GM08714 (cell line): ENCODE measurements around the gene THBD.

Source experiments
- H3K4me3 ChIP-seq: fragments of 200-500 bp; sonication (Bioruptor generic); 2 replicates; pipeline ENCODE4 v1.5.1; 2014; ENCODE audit warnings: mild to moderate bottlenecking, low read length, inconsistent platforms
- ZNF274 ChIP-seq: IDR thresholded peaks from 2 replicates; pipeline ENCODE4 v1.6.1; 2012; ENCODE audit warnings: mild to moderate bottlenecking, low read depth, low read length

The THBD gene

DNA sequence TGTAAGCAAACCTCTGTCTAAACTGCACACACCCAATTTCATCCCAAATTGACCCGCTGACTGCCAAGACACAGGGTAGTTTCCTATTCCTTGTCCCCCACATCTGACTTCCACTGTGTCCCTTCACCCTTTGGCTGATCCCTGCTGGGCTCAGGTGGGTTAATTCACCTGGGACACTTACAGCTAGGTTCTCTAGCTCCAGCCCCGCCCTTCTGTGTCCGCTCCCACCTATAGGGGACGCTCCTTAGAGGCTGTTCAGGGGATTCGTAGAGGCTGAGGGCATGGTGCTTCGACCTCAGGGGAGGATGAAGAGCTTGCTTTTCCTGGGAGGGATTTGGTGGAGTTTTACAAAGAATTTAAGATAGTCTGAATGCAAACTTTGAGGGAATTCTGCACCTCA is 40.7 kb upstream of the THBD start:
- TF ChIP-seq ZNF274: no peak
- H3K4me3 ChIP-seq: no peak overlapping the region

DNA sequence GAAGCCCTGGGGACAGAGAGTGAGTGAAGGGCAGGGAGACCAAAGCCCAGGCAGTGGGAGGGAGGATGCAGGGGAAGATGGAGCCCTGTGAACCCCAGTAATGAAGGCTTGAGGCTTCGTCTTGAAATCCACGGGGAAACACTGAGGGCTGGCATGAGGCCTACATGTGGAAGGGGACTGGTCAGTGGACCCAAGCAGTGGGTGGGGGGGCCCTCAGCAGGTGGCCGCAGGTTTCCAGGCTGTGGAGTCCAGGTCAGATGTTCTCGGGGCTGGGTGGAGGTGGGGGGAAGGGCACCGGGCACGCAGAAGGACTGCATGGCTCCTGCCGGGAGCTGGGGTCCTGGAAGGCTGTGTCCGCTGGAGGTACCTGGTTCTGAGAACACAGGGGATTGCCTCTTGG is 39.4 kb upstream of the THBD start:
- no peak for TF ChIP-seq ZNF274
- H3K4me3 ChIP-seq: no peak overlapping the region

DNA sequence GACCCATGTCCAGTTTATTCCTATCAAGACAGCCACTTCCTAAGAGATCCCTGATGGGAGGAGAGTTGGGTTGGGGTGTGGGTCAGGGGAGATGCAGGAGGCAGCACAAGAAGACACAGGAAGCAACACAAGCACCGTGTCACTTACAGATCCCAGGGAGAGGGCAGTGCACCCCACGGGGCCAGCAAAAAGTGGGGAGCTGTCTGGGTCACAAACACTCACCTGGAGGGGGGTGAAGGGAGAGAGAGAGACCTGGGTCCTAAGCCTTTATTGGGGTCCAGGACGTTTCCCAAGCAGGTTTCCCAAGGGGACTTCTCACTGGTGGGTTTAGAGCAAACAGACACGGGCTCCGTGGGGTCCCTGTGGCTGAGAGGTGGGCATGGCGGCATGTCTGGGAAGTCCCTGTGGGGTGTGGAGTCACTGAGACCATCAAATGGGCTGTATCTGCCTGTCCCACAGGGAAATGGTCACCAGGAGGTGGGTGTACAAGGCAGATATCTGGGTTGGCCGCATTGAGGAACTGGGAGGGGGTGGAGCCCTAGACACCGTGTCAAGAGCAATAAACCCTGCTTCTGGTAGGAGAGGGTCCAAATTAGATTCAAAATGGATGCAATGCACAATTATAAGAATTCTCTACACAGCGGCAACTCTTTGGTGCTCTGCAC is 38.2 kb upstream of the THBD start:
- TF ChIP-seq ZNF274: no peak
- H3K4me3 ChIP-seq: no peak overlapping the region

DNA sequence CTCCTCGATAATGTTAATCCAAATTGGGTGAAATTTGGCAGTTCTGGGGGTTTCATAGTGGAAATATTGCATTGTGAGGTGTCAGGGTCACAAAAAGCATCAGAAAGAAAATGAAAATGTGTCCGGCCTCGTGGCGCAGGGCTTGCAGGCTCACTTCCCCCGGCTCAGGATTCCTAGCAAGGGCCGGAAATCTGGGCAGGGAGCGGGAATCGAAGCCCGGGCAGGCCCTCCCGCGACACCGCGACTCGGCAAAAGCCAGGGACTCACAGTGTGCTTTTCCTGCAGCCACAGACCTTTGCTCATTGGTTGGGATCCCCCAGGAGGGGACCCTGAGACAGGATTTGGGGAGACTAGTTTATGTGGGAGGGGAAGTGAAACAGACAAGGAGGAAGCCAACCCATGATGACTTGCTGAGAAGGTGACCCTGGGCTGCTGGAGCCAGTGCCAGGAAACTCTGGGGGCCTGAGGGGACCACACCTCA is 37.5 kb upstream of the THBD start:
- H3K4me3 ChIP-seq: no peak overlapping the region
- TF ChIP-seq ZNF274: no peak

DNA sequence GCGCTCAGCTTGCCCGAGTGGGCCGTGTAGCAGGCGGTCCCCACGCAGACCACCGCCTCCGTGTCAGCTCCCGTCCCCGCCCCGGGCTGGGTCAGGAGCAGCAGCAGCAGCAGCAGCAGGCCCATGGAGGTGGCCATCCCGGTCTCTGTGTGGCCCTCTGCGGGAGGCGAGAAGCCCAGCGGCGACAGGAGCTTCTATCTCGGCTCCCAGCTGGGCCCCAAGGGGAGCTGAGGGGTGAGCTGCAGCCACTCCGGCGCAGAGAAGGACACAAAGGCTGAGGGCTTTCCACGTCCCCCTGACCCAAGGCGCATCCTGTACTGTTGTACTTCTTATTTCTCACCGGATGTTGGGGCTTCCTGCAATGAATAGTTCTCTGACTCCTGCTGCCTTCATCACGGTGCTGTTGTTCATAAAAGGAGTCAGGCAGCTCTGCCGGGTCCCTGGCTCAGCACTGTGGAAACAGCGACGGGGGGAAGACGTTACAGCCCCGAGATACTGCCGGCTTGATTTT is 36.6 kb upstream of the THBD start, which contains the start of gene CD93:
CD93 (minus strand) TSS at position 269 of the 511 bp plus-strand sequence; CDS start at position 137, 132 bp downstream.
- TF ChIP-seq ZNF274: no peak
- H3K4me3 ChIP-seq: no peak within 1 kb of the TSS

DNA sequence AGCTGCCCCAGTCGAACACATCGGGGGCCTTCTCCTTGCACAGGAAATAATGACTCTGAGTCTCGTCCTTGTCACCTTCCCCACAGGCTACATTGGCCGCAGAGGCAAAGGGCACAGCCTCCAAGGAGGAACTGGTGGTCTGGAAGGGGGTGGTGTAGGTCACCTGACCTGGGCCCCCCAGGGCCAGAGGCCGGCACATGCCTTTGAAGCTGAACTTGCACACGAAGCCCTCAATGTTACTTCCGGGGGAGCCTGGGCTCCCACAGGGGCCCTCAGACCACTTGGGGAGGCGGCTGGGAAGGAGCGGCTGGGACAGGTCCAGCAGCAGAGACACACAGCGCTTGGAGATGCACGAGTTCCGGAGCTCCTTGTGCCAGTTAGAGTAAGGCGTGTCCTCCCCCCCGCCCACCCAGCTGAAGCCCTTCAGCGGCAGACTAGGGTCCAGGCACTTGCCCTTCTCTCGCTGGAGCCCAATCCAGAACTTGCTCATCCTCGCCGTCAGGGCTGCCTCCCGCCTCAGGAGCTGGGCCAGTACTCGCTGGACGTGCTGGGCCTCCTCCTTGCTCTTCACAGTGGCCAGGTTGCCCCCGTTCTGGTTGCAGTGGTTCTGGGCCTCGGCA is 36.1 kb upstream of the THBD start:
- no peak for TF ChIP-seq ZNF274
- no peak overlapping the region for H3K4me3 ChIP-seq

DNA sequence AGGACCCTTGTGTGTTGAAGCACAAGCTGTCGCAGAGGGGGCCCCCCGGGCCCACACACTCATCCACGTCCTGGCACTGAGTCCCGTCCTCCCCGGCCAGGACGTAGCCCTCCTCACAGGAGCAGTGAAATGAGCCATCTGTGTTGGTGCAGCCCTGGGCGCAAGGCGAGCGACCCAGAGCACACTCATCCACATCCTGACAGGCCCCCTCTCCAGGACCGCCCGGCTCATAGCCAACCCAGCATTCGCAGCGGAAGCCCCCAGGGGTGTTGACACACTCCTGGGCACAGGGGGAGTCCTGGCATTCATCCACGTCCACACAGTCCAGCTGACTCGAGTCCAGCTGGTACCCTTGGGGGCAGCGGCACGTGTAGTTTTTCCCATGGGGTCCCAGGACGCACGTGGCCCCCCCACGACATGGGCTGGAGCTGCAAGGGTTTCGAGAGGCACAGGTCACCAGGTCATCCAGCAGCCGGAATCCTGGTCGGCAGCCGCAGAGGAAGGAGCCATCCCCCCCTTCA is 35.4 kb upstream of the THBD start:
- TF ChIP-seq ZNF274: no peak

DNA sequence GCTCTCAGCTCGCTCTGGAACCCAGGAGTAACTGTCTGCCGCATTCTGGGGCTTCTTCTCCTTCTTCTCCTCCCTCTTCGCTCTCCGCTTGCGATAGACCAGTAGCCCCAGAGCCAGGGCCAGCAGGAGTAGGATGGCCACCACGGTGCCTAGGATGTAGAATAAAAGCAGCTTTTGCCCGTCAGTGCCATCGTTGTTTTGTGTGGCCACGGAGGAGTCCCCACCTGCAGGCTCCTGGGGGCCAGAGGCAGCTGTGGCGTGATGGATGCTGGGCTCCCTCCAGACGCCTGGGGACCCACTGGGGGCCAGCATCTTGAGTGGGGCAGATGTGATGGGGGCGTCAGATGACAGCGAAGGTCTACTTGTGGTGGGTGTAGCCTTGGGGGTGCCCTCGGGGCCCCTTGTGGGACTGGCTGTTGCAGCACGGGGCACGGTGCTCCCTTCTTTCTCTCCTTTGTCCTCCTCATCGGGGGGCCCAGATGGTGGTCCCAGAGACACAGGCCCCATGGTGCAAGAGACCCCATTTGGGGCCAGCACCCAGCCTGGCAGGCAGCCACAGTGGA is 34.9 kb upstream of the THBD start:
- H3K4me3 ChIP-seq: no peak overlapping the region
- no peak for TF ChIP-seq ZNF274

More for the DNA sequence above, 35.4 kb upstream of the THBD start:
- H3K4me3 ChIP-seq: no peak overlapping the region

DNA sequence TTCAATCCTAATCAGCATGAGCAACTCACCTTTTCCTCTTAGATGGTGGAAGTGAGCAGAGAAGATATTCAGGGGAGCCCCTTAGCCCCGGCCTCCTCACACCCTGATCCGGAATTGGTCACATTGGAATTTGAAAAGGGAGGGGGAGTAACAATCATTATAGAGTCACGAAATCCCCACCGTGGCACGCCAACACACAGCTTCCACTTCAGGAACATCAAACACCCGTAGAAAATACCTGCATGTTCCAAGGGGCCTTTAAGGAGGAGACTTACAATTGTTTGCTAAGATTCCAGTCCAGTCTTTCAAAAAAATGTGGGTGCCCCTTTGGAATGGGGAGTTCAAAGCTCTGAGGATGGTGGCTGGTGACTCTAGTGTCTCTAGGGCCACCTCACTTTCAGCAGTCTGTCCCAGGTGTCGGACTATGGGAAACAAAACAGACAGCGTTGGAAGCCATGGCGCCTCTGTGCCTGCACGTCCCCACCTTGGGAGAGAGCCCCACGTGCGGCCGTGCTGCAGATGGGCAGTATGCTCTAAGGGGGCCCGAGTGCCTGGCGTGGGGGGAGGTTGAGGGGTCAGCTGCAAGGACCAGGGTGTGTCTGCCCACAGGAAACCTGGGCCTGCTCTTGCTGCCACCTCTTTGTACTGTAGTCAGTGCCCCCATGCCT is 34.2 kb upstream of the THBD start:
- no peak overlapping the region for H3K4me3 ChIP-seq
- TF ChIP-seq ZNF274: no peak

DNA sequence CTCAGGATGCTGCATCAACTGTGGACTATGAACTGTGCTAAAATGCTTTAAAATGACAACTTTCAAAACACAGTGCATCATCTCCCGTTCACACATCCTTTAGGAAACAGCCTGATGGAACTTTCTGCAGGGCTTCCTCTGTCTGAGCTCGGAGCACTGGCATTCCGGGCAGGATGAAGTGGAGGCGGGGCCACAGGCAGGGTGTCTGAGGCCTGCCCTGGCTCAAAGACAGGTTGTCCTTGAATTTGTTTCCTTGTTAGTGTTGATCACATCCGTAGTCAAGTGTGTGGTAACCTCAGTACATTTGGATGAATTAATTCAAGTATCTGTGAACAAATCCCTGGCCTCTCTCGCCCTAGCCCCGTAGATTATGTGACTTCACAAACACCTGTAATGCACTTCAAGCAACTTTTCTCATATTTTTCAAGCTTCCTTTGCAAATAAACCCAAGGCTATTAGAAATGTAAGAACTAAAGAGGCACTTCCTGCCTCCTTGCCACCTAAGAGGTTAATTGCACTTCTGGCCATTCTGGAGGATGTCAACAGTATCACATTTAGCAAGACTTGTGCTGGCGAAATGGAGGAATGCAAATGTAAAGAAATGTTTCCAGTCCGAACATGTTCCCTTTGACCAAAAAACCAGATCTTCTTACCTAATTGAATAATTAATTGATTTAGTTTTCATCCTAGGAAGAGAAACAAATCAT is 33.5 kb upstream of the THBD start:
- H3K4me3 ChIP-seq: no peak overlapping the region

DNA sequence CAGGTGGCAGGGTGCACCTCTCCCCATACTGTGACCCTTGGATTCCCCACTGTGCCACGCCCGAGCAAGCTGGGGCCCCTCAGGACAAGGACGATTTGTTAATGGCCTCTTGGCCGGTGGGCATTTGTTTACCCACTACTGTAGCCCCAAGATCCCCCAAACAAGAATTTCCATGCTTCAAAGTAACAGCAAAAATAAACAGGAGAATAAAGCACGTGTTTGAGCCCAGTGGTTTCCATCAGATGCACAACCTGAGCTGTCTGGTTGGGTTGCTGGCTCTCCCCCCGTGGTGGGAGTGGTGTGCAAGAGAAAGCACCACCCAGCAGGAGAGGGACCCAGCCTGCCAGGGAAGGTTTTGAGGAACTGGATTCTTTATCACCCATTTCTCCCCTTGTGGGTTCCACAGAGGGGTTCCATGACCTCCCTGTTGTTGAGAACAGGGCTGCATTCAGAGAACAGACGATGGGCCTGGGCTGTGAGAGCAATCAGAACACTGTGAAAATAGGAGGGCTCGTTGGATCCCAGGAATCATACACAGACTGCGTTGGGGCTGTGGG is 31.9 kb upstream of the THBD start:
- no peak overlapping the region for H3K4me3 ChIP-seq
- no peak for TF ChIP-seq ZNF274

More for the DNA sequence above, 33.5 kb upstream of the THBD start:
- TF ChIP-seq ZNF274: no peak

DNA sequence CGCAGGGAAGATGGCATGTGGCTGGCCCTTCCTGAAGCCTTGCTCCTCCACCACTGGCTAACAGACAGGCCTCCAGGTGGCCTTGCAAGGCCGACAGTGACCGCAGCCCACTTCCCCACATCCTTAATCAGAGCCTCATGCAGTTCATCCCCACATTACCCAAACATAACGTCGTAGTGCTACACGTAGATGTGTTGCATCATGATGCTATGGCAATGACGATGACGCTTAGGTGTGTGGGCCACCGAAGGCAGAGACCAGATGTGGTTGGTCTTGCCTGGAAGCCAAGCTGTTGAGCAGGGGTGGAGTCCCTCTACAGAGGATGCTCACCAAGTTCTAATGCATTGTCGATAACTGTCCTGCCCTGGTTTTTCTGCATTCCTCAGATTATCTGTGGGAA is 31.0 kb upstream of the THBD start:
- H3K4me3 ChIP-seq: no peak overlapping the region
- no peak for TF ChIP-seq ZNF274

DNA sequence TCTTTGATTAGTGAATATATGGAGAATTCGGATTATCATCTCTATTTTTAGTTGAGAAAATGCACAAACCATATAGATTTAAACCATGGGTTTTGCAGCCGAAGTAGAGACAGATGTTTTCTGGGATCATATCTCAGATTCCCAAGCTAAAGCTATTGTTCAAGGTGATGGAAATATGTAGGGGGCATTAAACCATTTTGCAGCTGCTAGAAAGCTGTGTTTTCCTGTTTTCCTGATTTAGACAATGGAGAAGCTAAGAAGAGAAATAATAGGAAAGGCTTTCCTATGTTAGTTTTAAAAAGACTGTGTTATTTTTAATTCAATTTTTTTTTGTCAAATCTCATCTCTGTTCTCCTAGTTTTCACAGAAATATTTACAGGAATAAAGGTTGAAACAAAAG is 30.5 kb upstream of the THBD start:
- no peak overlapping the region for H3K4me3 ChIP-seq
- no peak for TF ChIP-seq ZNF274
